Breast epithelium (tissue), 4 donors: ENCODE results near the gene KIF5A. TPM values are rescaled to one million over a fixed set of nuclear protein-coding genes. Genes with fewer than 3 reads are reported as not detected.
"Not testable (repeated sequence)": the region's sequence is repeated elsewhere in the genome, so short reads cannot be mapped to it uniquely, and the experiment has no call there.

Source experiments
- DNase-seq, 2 donors: peaks; one replicate each; pipeline ENCODE4 v3.0.0-alpha.2; 2019; ENCODE audit warnings: low spot score in 2 of 2
- H3K27ac ChIP-seq, 2 donors: fragments of 200-600 bp; sonication (generic) in 1 of 2; one replicate each; pipeline ENCODE4 v1.5.1; 2016 to 2019; ENCODE audit warnings: mild to moderate bottlenecking in 1 of 2
- H3K27me3 ChIP-seq, 2 donors: fragments of 200-600 bp; sonication (generic) in 1 of 2; one replicate each; pipeline versions ENCODE4 v1.5.1 to v1.6.0; 2017 to 2019; ENCODE audit warnings: control low read depth in 1 of 2, mild to moderate bottlenecking in 1 of 2
- H3K36me3 ChIP-seq: fragments of 200-600 bp; one replicate; pipeline ENCODE4 v1.5.1; 2019
- H3K4me1 ChIP-seq, 2 donors: fragments of 200-600 bp; sonication (generic); one replicate each; pipeline ENCODE4 v1.5.1; 2016 to 2019; ENCODE audit warnings: control low read depth in 1 of 2
- H3K4me3 ChIP-seq, 3 donors: fragments of 200-600 bp; sonication (generic); 1 replicate in 2 of 3; 2 replicates in 1 of 3; pipeline ENCODE4 v1.5.1; 2016 to 2019; ENCODE audit warnings: mild to moderate bottlenecking in 3 of 3, moderate library complexity in 2 of 3
- H3K9me3 ChIP-seq, 2 donors: fragments of 200-600 bp; sonication (generic) in 1 of 2; one replicate each; pipeline ENCODE4 v1.5.1; 2016 to 2019; ENCODE audit warnings: control low read depth in 1 of 2
- CTCF ChIP-seq, 3 donors: fragments of 450-650 bp; IDR thresholded peaks; one replicate each; pipeline ENCODE4 v1.5.1; 2016 to 2017; ENCODE audit warnings: antibody characterized with exemption in 3 of 3, mild to moderate bottlenecking in 3 of 3, moderate library complexity in 3 of 3
- POLR2A ChIP-seq: fragments of 450-650 bp; IDR thresholded peaks from one replicate; pipeline ENCODE4 v1.6.1; 2016; ENCODE audit warnings: antibody characterized with exemption, mild to moderate bottlenecking, moderate library complexity
- POLR2AphosphoS5 ChIP-seq, 3 donors: sonication (generic); formaldehyde crosslinking; IDR thresholded peaks; one replicate each; pipeline ENCODE4 v1.6.1; 2017; ENCODE audit warnings: antibody characterized with exemption in 3 of 3
- intact Hi-C: fragments of 100-400 bp; cut with DNase I; formaldehyde crosslinking; loops from one replicate; pipeline ENCODE4 v1.15.1; 2023; ENCODE audit warnings: low total_unique reads
- total RNA-seq, 3 donors: library from RNA; depleted of rRNA; stranded (reverse); fragments of >200 nt; gene quantifications; one replicate each; pipeline ENCODE4 v1.1.0, GENCODE V29; 2016

KIF5A gene
- total RNA-seq, 3 donors from 2014 or later = 0.98 to 1.2 TPM; not detected in 1

- H3K27ac ChIP-seq = no peak overlapping the region
- H3K27me3 ChIP-seq = peaks cover 0 to 11% of the 10 kb centered on the region in 2 donors
- no peak for TF ChIP-seq CTCF (IDR thresholded peaks at IDR 0.05)
- TF ChIP-seq POLR2A = no peak
- no peak for TF ChIP-seq POLR2AphosphoS5 (IDR thresholded peaks at IDR 0.05)
- H3K4me3 ChIP-seq = no peak overlapping the region
- no peaks in the 10 kb centered on the region for H3K36me3 ChIP-seq
- intact Hi-C loops = no loop called here
- no peaks in the 10 kb centered on the region for H3K9me3 ChIP-seq
- no peak for DNase-seq
- no peaks in the 10 kb centered on the region for H3K4me1 ChIP-seq
Observed at GRCh38 chr12:57553343-57554202, 3.7 kb downstream of the KIF5A start.

- intact Hi-C loops = no loop called here
- H3K27me3 ChIP-seq = peaks cover 0 to 10% of the 10 kb centered on the region in 2 donors
- no peak overlapping the region for H3K27ac ChIP-seq
- no peaks in the 10 kb centered on the region for H3K9me3 ChIP-seq
- H3K4me1 ChIP-seq = no peaks in the 10 kb centered on the region
- no peaks in the 10 kb centered on the region for H3K36me3 ChIP-seq
- TF ChIP-seq POLR2AphosphoS5 (IDR thresholded peaks at IDR 0.05) (no peak), POLR2A (no peak)
- H3K4me3 ChIP-seq = no peak overlapping the region
- DNase-seq = no peak
Observed at GRCh38 chr12:57554453-57554852, 4.6 kb downstream of the KIF5A start.

- Histone ChIP-seq H3K27ac (no peak overlapping the region), H3K4me1 (no peaks in the 10 kb centered on the region), H3K27me3 (peaks cover 0 to 6% of the 10 kb centered on the region in 2 donors), H3K36me3 (no peaks in the 10 kb centered on the region), H3K4me3 (no peak overlapping the region), H3K9me3 (no peaks in the 10 kb centered on the region)
- no peak for DNase-seq
- TF ChIP-seq CTCF (IDR thresholded peaks at IDR 0.05) (no peak), POLR2AphosphoS5 (IDR thresholded peaks at IDR 0.05) (no peak), POLR2A (no peak)
- intact Hi-C loops = no loop called here
Observed at GRCh38 chr12:57554897-57555296, 5.1 kb downstream of the KIF5A start.

- Histone ChIP-seq H3K4me1 (no peaks in the 10 kb centered on the region), H3K9me3 (no peaks in the 10 kb centered on the region), H3K36me3 (no peaks in the 10 kb centered on the region), H3K27me3 (no peaks in the 10 kb centered on the region), H3K4me3 (no peak overlapping the region), H3K27ac (no peak overlapping the region)
- intact Hi-C loops = no loop called here
- TF ChIP-seq POLR2AphosphoS5 (IDR thresholded peaks at IDR 0.05) = no peak
- no peak for TF ChIP-seq CTCF (IDR thresholded peaks at IDR 0.05)
- no peak for TF ChIP-seq POLR2A
- DNase-seq = no peak
Observed at GRCh38 chr12:57558864-57559263, 9.0 kb downstream of the KIF5A start.

GRCh38 chr12:57560516-57560915, 10.7 kb downstream of the KIF5A start:
- Histone ChIP-seq H3K4me3 (no peak overlapping the region), H3K36me3 (no peaks in the 10 kb centered on the region), H3K27me3 (no peaks in the 10 kb centered on the region), H3K9me3 (no peaks in the 10 kb centered on the region), H3K4me1 (no peaks in the 10 kb centered on the region), H3K27ac (no peak overlapping the region)
- DNase-seq = no peak
- TF ChIP-seq CTCF (IDR thresholded peaks at IDR 0.05) (no peak), POLR2AphosphoS5 (IDR thresholded peaks at IDR 0.05) (no peak), POLR2A (no peak)
- intact Hi-C loops = no loop called here

- H3K27me3 ChIP-seq, DNase-seq, H3K9me3 ChIP-seq, intact Hi-C loops, H3K4me3 ChIP-seq, H3K4me1 ChIP-seq, H3K36me3 ChIP-seq, H3K27ac ChIP-seq: not testable (repeated sequence)
Observed at GRCh38 chr12:57561117-57561516, 11.3 kb downstream of the KIF5A start.
